ENCODE measurements around the gene C19orf25. TPM values are rescaled to one million over a fixed set of nuclear protein-coding genes. Genes with fewer than 3 reads are reported as not detected.

The C19orf25 gene
- total RNA-seq, 2 donors from 2014 or later, result 16.2 to 17.3 TPM

GRCh38 chr19:1455336-1456120 is 23.5 kb downstream of the C19orf25 start:
- intact Hi-C loops (cut with DNase I), result loop anchor here in 1 of 2 donors (10.0 kb wide), 1 partner anchor 171 kb away; the partner anchor contains the start of gene EFNA2
- DNase-seq (ENCODE audit: low spot score), result no peak

- intact Hi-C loops (cut with DNase I), result loop anchor here in 1 of 2 donors (10.0 kb wide), 1 partner anchor 170 kb away; the partner anchor contains the start of gene EFNA2
- no peak for DNase-seq (ENCODE audit: low spot score)
Measured at GRCh38 chr19:1455002-1455335, 24.0 kb downstream of the C19orf25 start.

- intact Hi-C loops (cut with DNase I), result loop anchor here in 1 of 2 donors (10.0 kb wide), 1 partner anchor 169 kb away; the partner anchor contains the start of gene EFNA2
- DNase-seq (ENCODE audit: low spot score), result no peak
Measured at GRCh38 chr19:1453525-1454364, 25.3 kb downstream of the C19orf25 start.

- DNase-seq (ENCODE audit: low spot score), result no peak
- intact Hi-C loops (cut with DNase I), result loop anchor here in 1 of 2 donors (10.0 kb wide), 1 partner anchor 168 kb away; the partner anchor contains the start of gene EFNA2
Measured at GRCh38 chr19:1452802-1453524, 26.1 kb downstream of the C19orf25 start.

- intact Hi-C loops (cut with DNase I), result loop anchor here in 1 of 2 donors (10.0 kb wide), 1 partner anchor 167 kb away; the partner anchor contains the start of gene EFNA2
- DNase-seq (ENCODE audit: low spot score), result no peak
Measured at GRCh38 chr19:1451916-1452801, 26.9 kb downstream of the C19orf25 start.

- no peak for DNase-seq (ENCODE audit: low spot score)
- intact Hi-C loops (cut with DNase I), result loop anchor here in 1 of 2 donors (10.0 kb wide), 1 partner anchor 166 kb away; the partner anchor contains the start of gene EFNA2
Measured at GRCh38 chr19:1450735-1451731, 28.0 kb downstream of the C19orf25 start.

- intact Hi-C loops (cut with DNase I), result loop anchor here in 1 of 2 donors (10.0 kb wide), 1 partner anchor 165 kb away; the partner anchor contains the start of gene EFNA2
Measured at GRCh38 chr19:1449467-1450442, 29.3 kb downstream of the C19orf25 start, which contains the start of gene APC2. APC2 (plus strand) TSS chr19:1450121; CDS start chr19:1453002, 2,881 bp downstream.

GRCh38 chr19:1447944-1448343 is 31.1 kb downstream of the C19orf25 start:
- DNase-seq (ENCODE audit: low spot score), result no peak
- intact Hi-C loops (cut with DNase I), result loop anchor here in 1 of 2 donors (1.0 kb wide), 1 partner anchor 34 kb away; no protein-coding TSS in a partner anchor

More at GRCh38 chr19:1449467-1450442, 29.3 kb downstream of the C19orf25 start, which contains the start of gene APC2:
- DNase-seq (ENCODE audit: low spot score), result no peak

GRCh38 chr19:1447504-1447903 is 31.5 kb downstream of the C19orf25 start:
- intact Hi-C loops (cut with DNase I), result no loop called here
- DNase-seq (ENCODE audit: low spot score), result no peak

- intact Hi-C loops (cut with DNase I), result no loop called here
- DNase-seq (ENCODE audit: low spot score), result no peak
Measured at GRCh38 chr19:1446713-1447481, 32.1 kb downstream of the C19orf25 start.

GRCh38 chr19:1445932-1446712 is 32.9 kb downstream of the C19orf25 start:
- DNase-seq (ENCODE audit: low spot score), result no peak
- intact Hi-C loops (cut with DNase I), result no loop called here

- intact Hi-C loops (cut with DNase I), result no loop called here
- peak; percentile 89 for DNase-seq (ENCODE audit: low spot score)
Measured at GRCh38 chr19:1445185-1445931, 33.7 kb downstream of the C19orf25 start.

- intact Hi-C loops (cut with DNase I), result no loop called here
- DNase-seq (ENCODE audit: low spot score), result no peak
Measured at GRCh38 chr19:1441677-1442438, 37.2 kb downstream of the C19orf25 start.
